SK-N-SH (cell line): Measurements from ENCODE around the gene STON2. TPM values are rescaled to one million over a fixed set of nuclear protein-coding genes. Genes with fewer than 3 reads are reported as not detected.

Experiments used
- CTCF ChIA-PET: fragments of 300-600, 350-600 bp; formaldehyde crosslinking; extraction: SDS; loops from one replicate; lab custom pipeline; 2021; lab: Yijun Ruan, JAX
- POLR2A ChIA-PET: fragments of 350-600 bp; sonication (Branson Sonifier 250); formaldehyde crosslinking; extraction: SDS; loops from one replicate; lab custom pipeline; 2020; ENCODE audit warnings: antibody characterized with exemption, inconsistent platforms; lab: Yijun Ruan, JAX
- DNase-seq: peaks from one replicate; pipeline ENCODE4 v3.0.0; 2012
- H2AFZ ChIP-seq: fragments of 200-600 bp; sonication (generic); 2 replicates; pipeline ENCODE4 v1.8.1; 2016; ENCODE audit warnings: antibody characterized with exemption, mild to moderate bottlenecking, low read depth
- H3F3A ChIP-seq: fragments of 200-600 bp; sonication (generic); replicated peaks from 2 replicates; pipeline ENCODE3; 2016; ENCODE audit warnings: antibody characterized with exemption, mild to moderate bottlenecking; ENCODE audit not compliant: insufficient read depth
- H3K27ac ChIP-seq, 2 experiments: fragments of 200-500 bp in 1 of 2; fragments of 200-600 bp in 1 of 2; sonication (Bioruptor generic) in 1 of 2; sonication (generic), shearing (Covaris generic) in 1 of 2; 2 replicates each; pipeline versions ENCODE4 v1.5.1 to v1.6.1; 2014 to 2016; ENCODE audit warnings: low read depth in 2 of 2, inconsistent platforms in 1 of 2, low read length in 1 of 2, mild to moderate bottlenecking in 1 of 2, mixed read lengths in 1 of 2
- H3K27me3 ChIP-seq: fragments of 200-600 bp; sonication (generic), shearing (Covaris generic); 2 replicates; pipeline ENCODE4 v1.6.1; 2016; ENCODE audit warnings: mixed run types; ENCODE audit not compliant: insufficient read depth
- H3K36me3 ChIP-seq, 2 experiments: fragments of 200-500 bp in 1 of 2; fragments of 200-600 bp in 1 of 2; sonication (Bioruptor generic) in 1 of 2; sonication (generic) in 1 of 2; replicated peaks in 1 of 2; 2 replicates each; pipeline versions ENCODE3 to v1.5.1; 2014 to 2016; ENCODE audit warnings: low read length in 1 of 2, mild to moderate bottlenecking in 1 of 2; ENCODE audit not compliant: insufficient read depth in 2 of 2, control insufficient read depth in 1 of 2
- H3K4me1 ChIP-seq, 2 experiments: fragments of 200-500 bp in 1 of 2; fragments of 200-600 bp in 1 of 2; sonication (Bioruptor generic) in 1 of 2; sonication (generic), shearing (Covaris generic) in 1 of 2; 2 replicates each; pipeline versions ENCODE4 v1.5.1 to v1.6.1; 2014 to 2016; ENCODE audit warnings: low read depth in 1 of 2, low read length in 1 of 2, mixed run types in 1 of 2; ENCODE audit not compliant: insufficient read depth in 2 of 2, control insufficient read depth in 1 of 2
- H3K4me2 ChIP-seq: fragments of 200-600 bp; sonication (generic), shearing (Covaris generic); 2 replicates; pipeline ENCODE4 v1.6.1; 2017; ENCODE audit warnings: mixed run types
- H3K4me3 ChIP-seq, 2 experiments: fragments of 200-500 bp in 1 of 2; fragments of 200-600 bp in 1 of 2; sonication (Bioruptor generic) in 1 of 2; sonication (generic), shearing (Covaris generic) in 1 of 2; 2 replicates each; pipeline versions ENCODE4 v1.5.1 to v1.8.1; 2014 to 2016; ENCODE audit warnings: low read depth in 2 of 2, inconsistent platforms in 1 of 2, low read length in 1 of 2, mild to moderate bottlenecking in 1 of 2, mixed read lengths in 1 of 2, moderate library complexity in 1 of 2
- H3K79me2 ChIP-seq: fragments of 200-600 bp; sonication (generic); 2 replicates; pipeline ENCODE4 v1.8.1; 2017; ENCODE audit warnings: mild to moderate bottlenecking; ENCODE audit not compliant: insufficient read depth
- H3K9ac ChIP-seq: fragments of 200-600 bp; sonication (generic); 2 replicates; pipeline ENCODE4 v1.6.1; 2017; ENCODE audit warnings: mixed run types
- H3K9me2 ChIP-seq: fragments of 200-600 bp; sonication (generic); 2 replicates; pipeline ENCODE4 v1.6.1; 2017; ENCODE audit warnings: mixed run types
- H3K9me3 ChIP-seq: fragments of 200-600 bp; sonication (generic); 2 replicates; pipeline ENCODE4 v1.6.1; 2017; ENCODE audit warnings: mixed run types, mild to moderate bottlenecking, moderate library complexity
- H4K20me1 ChIP-seq: fragments of 200-600 bp; sonication (generic); 2 replicates; pipeline ENCODE4 v1.6.1; 2017; ENCODE audit warnings: mild to moderate bottlenecking, mixed run types; ENCODE audit not compliant: insufficient read depth
- CTCF ChIP-seq: fragments of 200-600 bp; sonication (generic); IDR thresholded peaks from 2 replicates; pipeline ENCODE4 v1.6.1; 2017; ENCODE audit warnings: antibody characterized with exemption, mild to moderate bottlenecking, moderate library complexity
- ELF1 ChIP-seq: IDR thresholded peaks from 2 replicates; pipeline ENCODE4 v1.4.0; 2012
- EP300 ChIP-seq, 2 experiments: IDR thresholded peaks; 2 replicates each; pipeline versions ENCODE4 v1.4.0 to v1.6.1; 2012; ENCODE audit warnings: borderline replicate concordance in 1 of 2, low read depth in 1 of 2, low read length in 1 of 2
- EZH2phosphoT487 ChIP-seq: fragments of 200-600 bp; sonication (generic); IDR thresholded peaks from 2 replicates; pipeline ENCODE4 v1.6.1; 2017; ENCODE audit warnings: low read depth, mixed run types, mild to moderate bottlenecking, antibody characterized with exemption, moderate library complexity, borderline replicate concordance
- GATA2 ChIP-seq: sonication (generic); formaldehyde crosslinking; IDR thresholded peaks from 2 replicates; pipeline ENCODE4 v1.5.0; 2020; ENCODE audit warnings: mild to moderate bottlenecking, missing genetic modification reagents
- NFIC ChIP-seq: IDR thresholded peaks from 2 replicates; pipeline ENCODE4 v1.4.0; 2012; ENCODE audit warnings: borderline replicate concordance
- NRF1 ChIP-seq: IDR thresholded peaks from 2 replicates; pipeline ENCODE4 v1.6.1; 2012; ENCODE audit warnings: low read depth, mild to moderate bottlenecking, low read length
- PBX3 ChIP-seq: IDR thresholded peaks from 2 replicates; pipeline ENCODE4; 2012
- POLR2AphosphoS5 ChIP-seq: IDR thresholded peaks from 2 replicates; pipeline ENCODE4 v1.6.1; 2012; ENCODE audit warnings: low read depth, low read length
- RAD21 ChIP-seq: IDR thresholded peaks from 2 replicates; pipeline ENCODE4 v1.6.1; 2012; ENCODE audit warnings: mild to moderate bottlenecking, low read length
- TAF1 ChIP-seq: IDR thresholded peaks from 2 replicates; pipeline ENCODE4 v1.6.1; 2012; ENCODE audit warnings: low read depth, mild to moderate bottlenecking, low read length, moderate library complexity, borderline replicate concordance
- TEAD4 ChIP-seq: IDR thresholded peaks from 2 replicates; pipeline ENCODE4 v1.4.0; 2012; ENCODE audit warnings: mild to moderate bottlenecking, borderline replicate concordance; ENCODE audit not compliant: insufficient read depth
- USF2 ChIP-seq: fragments of 150-350 bp; IDR thresholded peaks from 2 replicates; pipeline ENCODE4 v1.6.1; 2017; ENCODE audit warnings: antibody characterized with exemption, low read length, low read depth, borderline replicate concordance
- YY1 ChIP-seq: IDR thresholded peaks from 2 replicates; pipeline ENCODE4 v1.4.0; 2012; ENCODE audit warnings: low read depth, mild to moderate bottlenecking
- WGBS: methylation state at CpG from one replicate; pipeline ENCODE4 v1.1.6; 2017; ENCODE audit warnings: low lambda C conversion rate; 5-methylcytosine and 5-hydroxymethylcytosine counted together
- polyA plus RNA-seq, 3 experiments: library from polyadenylated mRNA; depleted of rRNA; stranded (reverse); fragments of >200 nt; gene quantifications; 2 replicates each; pipeline ENCODE4 v1.2.3, GENCODE V29; 2012
- TF ChIP-seq, protein P1 (sequence below): fragments of 150-350 bp; IDR thresholded peaks from 2 replicates; pipeline ENCODE4 v1.6.1; 2016; ENCODE audit warnings: mild to moderate bottlenecking, low read depth, low read length

Gene STON2
- polyA plus RNA-seq (2012; rRNA removed): 0.05 TPM in 1 of 2 replicates, not detected in the other
- 0.03 and 0.04 TPM in 2 replicates for polyA plus RNA-seq (2012; cell fraction: cytosol; rRNA removed)
- polyA plus RNA-seq (2012; cell fraction: nucleus; rRNA removed): 0.01 TPM in 1 of 2 replicates, not detected in the other

- no peak for TF ChIP-seq TAF1
- no peak for TF ChIP-seq GATA2 (CRISPR knock-in tag)
- no peak for TF ChIP-seq NFIC
- no peak for TF ChIP-seq ELF1
- TF ChIP-seq EZH2phosphoT487: no peak
- TF ChIP-seq POLR2AphosphoS5: no peak
- TF ChIP-seq, protein P1, sequence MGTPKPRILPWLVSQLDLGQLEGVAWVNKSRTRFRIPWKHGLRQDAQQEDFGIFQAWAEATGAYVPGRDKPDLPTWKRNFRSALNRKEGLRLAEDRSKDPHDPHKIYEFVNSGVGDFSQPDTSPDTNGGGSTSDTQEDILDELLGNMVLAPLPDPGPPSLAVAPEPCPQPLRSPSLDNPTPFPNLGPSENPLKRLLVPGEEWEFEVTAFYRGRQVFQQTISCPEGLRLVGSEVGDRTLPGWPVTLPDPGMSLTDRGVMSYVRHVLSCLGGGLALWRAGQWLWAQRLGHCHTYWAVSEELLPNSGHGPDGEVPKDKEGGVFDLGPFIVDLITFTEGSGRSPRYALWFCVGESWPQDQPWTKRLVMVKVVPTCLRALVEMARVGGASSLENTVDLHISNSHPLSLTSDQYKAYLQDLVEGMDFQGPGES: no peak
- no peaks in the 10 kb centered on the region for H3K36me3 ChIP-seq
- no peak within 1 kb of the TSS for H3K4me2 ChIP-seq
- H3K79me2 ChIP-seq: no peaks in the 10 kb centered on the region
- no peaks in the 10 kb centered on the region for H3K9me2 ChIP-seq
- H3K4me3 ChIP-seq: no peak within 1 kb of the TSS
- POLR2A ChIA-PET: no interaction called here
- H3F3A ChIP-seq: no peaks in the 10 kb centered on the region
- peaks cover 0 to 5% of the 10 kb centered on the region in 2 experiments; a peak in 1 of 4 replicates for H3K4me1 ChIP-seq
- DNase-seq: no peak
- H4K20me1 ChIP-seq: no peaks in the 10 kb centered on the region
- WGBS: 27% methylated on average over 5 of the region's 5 CpGs
- no peak within 1 kb of the TSS for H2AFZ ChIP-seq
- no peaks in the 10 kb centered on the region for H3K27me3 ChIP-seq
- CTCF ChIA-PET: no interaction called here
- H3K27ac ChIP-seq: no peak within 1 kb of the TSS
- no peaks in the 10 kb centered on the region for H3K9me3 ChIP-seq
- no peak within 1 kb of the TSS for H3K9ac ChIP-seq
Measured at GRCh38 chr14:81400202-81400678, at the start of gene STON2. TSS of gene STON2 (minus strand) at chr14:81400324. CDS start at chr14:81398382, 1,942 bp downstream.

- WGBS: 48% methylated on average over 5 of the region's 6 CpGs
- no peak for TF ChIP-seq NFIC
- no peak for TF ChIP-seq USF2
- TF ChIP-seq YY1: no peak
- TF ChIP-seq GATA2 (CRISPR knock-in tag): no peak
- TF ChIP-seq NRF1: no peak
- TF ChIP-seq TAF1: no peak
- no peak for TF ChIP-seq CTCF
- no peak for TF ChIP-seq TEAD4
- no peak for TF ChIP-seq EP300 (IDR thresholded peaks at IDR 0.05; ENCODE audit: borderline replicate concordance in 1 of 2, low read depth in 1 of 2, low read length in 1 of 2)
- TF ChIP-seq RAD21: no peak
- no peak for TF ChIP-seq PBX3
- CTCF ChIA-PET: interaction anchor here (0.7 to 10.5 kb wide), 5 partner anchors 11 to 453 kb away, joined by 3 to 321 read pairs (median 6); no protein-coding TSS in a partner anchor
Measured at GRCh38 chr14:81449576-81449975, 49.5 kb upstream of the STON2 start.

More at GRCh38 chr14:81449576-81449975, 49.5 kb upstream of the STON2 start:
- H3K27me3 ChIP-seq: no peaks in the 10 kb centered on the region; the same call in 1 of the 2 replicates
- no peak for DNase-seq
- H4K20me1 ChIP-seq: no peaks in the 10 kb centered on the region
- H3K36me3 ChIP-seq: no peaks in the 10 kb centered on the region
- no peaks in the 10 kb centered on the region for H3K9me2 ChIP-seq
- no peaks in the 10 kb centered on the region for H3F3A ChIP-seq
- no peak overlapping the region for H2AFZ ChIP-seq
- peaks cover 0 to 4% of the 10 kb centered on the region in 2 experiments; a peak in 1 of 4 replicates for H3K4me1 ChIP-seq
- no peak overlapping the region for H3K4me2 ChIP-seq
- no peaks in the 10 kb centered on the region for H3K9me3 ChIP-seq
- no peak overlapping the region for H3K4me3 ChIP-seq
- H3K79me2 ChIP-seq: no peaks in the 10 kb centered on the region
- no peak overlapping the region for H3K9ac ChIP-seq
- no peak overlapping the region for H3K27ac ChIP-seq
- POLR2A ChIA-PET: interaction anchor here (1.1 kb wide), 1 partner anchor 231 kb away, joined by 3 read pairs; no protein-coding TSS in a partner anchor
